ENCODE measurements around the gene DACT2.
"Not testable (repeated sequence)": the region's sequence is repeated elsewhere in the genome, so short reads cannot be mapped to it uniquely, and the experiment has no call there.

Gene DACT2

DNA sequence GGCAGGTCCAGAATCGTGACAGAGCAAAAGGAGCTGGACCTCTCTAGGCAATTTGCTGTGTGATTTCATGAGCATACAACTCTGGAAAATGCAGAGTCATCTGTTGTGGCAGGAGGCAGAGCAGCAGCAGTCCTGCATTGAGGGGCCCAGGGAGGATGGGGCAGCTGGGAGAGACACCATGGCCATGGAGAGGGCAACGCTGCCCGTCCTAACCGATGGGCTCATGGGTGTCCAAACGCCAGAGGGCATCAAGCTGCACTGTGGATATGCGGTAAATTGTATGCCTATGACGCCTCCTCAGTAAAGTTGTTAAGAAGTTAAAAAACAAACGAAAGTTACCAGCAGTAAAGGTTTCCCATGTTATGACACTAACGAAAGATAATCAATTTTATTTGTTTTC lies 42.2 kb upstream of the DACT2 start:
- no peak for DNase-seq (ENCODE audit: low spot score in 2 of 2)
- Histone ChIP-seq H3K27me3 (ENCODE audit: low read depth) (no peaks in the 10 kb centered on the region), H3K36me3 (replicated peaks) (no peaks in the 10 kb centered on the region), H3K4me1 (no peaks in the 10 kb centered on the region), H3K9me3 (no peaks in the 10 kb centered on the region), H3K4me3 (no peak overlapping the region)
- in situ Hi-C loops (cut with MboI; ENCODE audit: low sequenced_read_pairs) = loop anchor here (25.0 kb wide), 1 partner anchor 526 kb away; no protein-coding TSS in a partner anchor

GRCh38 chr6:168359794-168360193 lies 40.2 kb upstream of the DACT2 start:
- H3K27me3 ChIP-seq (ENCODE audit: low read depth) = no peaks in the 10 kb centered on the region
- H3K4me1 ChIP-seq = no peaks in the 10 kb centered on the region
- H3K9me3 ChIP-seq = no peaks in the 10 kb centered on the region
- no peak for DNase-seq (ENCODE audit: low spot score in 2 of 2)
- in situ Hi-C loops (cut with MboI; ENCODE audit: low sequenced_read_pairs) = loop anchor here (25.0 kb wide), 1 partner anchor 528 kb away; no protein-coding TSS in a partner anchor
- H3K4me3 ChIP-seq = no peak overlapping the region
- H3K36me3 ChIP-seq (replicated peaks) = no peaks in the 10 kb centered on the region

DNA sequence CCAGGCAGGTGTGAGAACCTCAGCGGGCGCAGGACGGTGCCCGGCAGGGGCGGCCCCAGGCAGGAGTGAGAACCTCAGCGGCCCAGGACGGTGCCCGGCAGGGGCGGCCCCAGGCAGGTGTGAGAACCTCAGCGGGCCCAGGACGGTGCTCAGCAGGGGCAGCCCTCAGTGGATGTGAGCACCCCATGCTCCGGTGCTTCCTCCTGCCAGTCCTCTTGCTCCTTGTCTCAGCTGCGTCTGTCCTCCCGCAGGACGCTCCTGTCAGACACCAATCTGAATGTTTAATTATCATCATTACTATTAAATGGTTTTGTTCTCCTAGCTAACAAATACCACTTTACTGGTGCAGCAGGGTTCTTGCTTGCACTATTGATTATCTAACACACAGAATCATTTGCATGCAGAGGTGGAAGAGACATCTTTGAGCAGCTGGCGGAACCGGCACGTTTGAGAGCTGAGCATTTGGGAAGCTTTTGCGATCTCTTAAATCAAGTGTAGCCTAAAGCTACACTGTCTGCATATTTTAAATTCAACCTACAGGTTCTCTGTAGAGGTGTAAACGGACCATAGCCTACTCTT lies 39.4 kb upstream of the DACT2 start:
- DNase-seq (ENCODE audit: low spot score in 2 of 2) = no peak
- Histone ChIP-seq H3K4me3 (no peak overlapping the region), H3K9me3 (no peaks in the 10 kb centered on the region), H3K27me3 (ENCODE audit: low read depth) (no peaks in the 10 kb centered on the region), H3K4me1 (no peaks in the 10 kb centered on the region), H3K36me3 (replicated peaks) (no peaks in the 10 kb centered on the region)
- in situ Hi-C loops (cut with MboI; ENCODE audit: low sequenced_read_pairs) = loop anchor here (25.0 kb wide), 1 partner anchor 528 kb away; no protein-coding TSS in a partner anchor

- not testable (repeated sequence) for H3K4me1 ChIP-seq; DNase-seq (ENCODE audit: low spot score in 2 of 2); H3K4me3 ChIP-seq; H3K9me3 ChIP-seq; H3K27me3 ChIP-seq (ENCODE audit: low read depth); H3K36me3 ChIP-seq (replicated peaks)
- in situ Hi-C loops (cut with MboI; ENCODE audit: low sequenced_read_pairs) = loop anchor here (25.0 kb wide), 1 partner anchor 530 kb away; no protein-coding TSS in a partner anchor
Measured at GRCh38 chr6:168356872-168357271, 37.3 kb upstream of the DACT2 start.

GRCh38 chr6:168355716-168356522 lies 36.3 kb upstream of the DACT2 start:
- Histone ChIP-seq H3K9me3 (no peaks in the 10 kb centered on the region), H3K4me1 (no peaks in the 10 kb centered on the region), H3K27me3 (ENCODE audit: low read depth) (no peaks in the 10 kb centered on the region), H3K4me3 (no peak overlapping the region), H3K36me3 (replicated peaks) (no peaks in the 10 kb centered on the region)
- DNase-seq (ENCODE audit: low spot score in 2 of 2) = peak in 1 of 2 experiments; percentile 71
- in situ Hi-C loops (cut with MboI; ENCODE audit: low sequenced_read_pairs) = loop anchor here (25.0 kb wide), 1 partner anchor 531 kb away; no protein-coding TSS in a partner anchor

DNA sequence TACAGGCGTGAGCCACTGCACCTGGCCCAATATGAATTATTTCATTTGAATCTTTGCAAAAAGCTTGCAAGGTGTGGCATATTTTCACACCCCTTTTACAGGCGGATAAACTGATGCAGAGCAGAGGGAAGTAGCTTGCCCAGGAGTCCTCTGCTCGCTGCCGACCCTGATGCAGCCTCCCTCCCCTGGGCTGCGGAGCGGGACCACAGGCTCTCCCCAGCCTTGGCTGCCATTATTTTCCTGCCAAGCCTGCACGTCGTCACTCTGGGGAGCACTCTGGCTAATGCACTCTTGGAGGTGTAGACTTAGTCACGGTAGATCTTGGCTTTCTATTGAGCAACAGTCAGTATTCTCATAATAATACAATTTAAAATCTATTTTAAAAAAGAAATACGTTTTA lies 34.8 kb upstream of the DACT2 start:
- Histone ChIP-seq H3K27me3 (ENCODE audit: low read depth) (no peaks in the 10 kb centered on the region), H3K4me1 (no peaks in the 10 kb centered on the region), H3K9me3 (no peaks in the 10 kb centered on the region), H3K36me3 (replicated peaks) (no peaks in the 10 kb centered on the region), H3K4me3 (no peak overlapping the region)
- DNase-seq (ENCODE audit: low spot score in 2 of 2) = no peak
- in situ Hi-C loops (cut with MboI; ENCODE audit: low sequenced_read_pairs) = loop anchor here (25.0 kb wide), 1 partner anchor 533 kb away; no protein-coding TSS in a partner anchor

GRCh38 chr6:168353041-168353440 lies 33.5 kb upstream of the DACT2 start:
- H3K9me3 ChIP-seq = no peaks in the 10 kb centered on the region
- H3K4me1 ChIP-seq = no peaks in the 10 kb centered on the region
- no peak overlapping the region for H3K4me3 ChIP-seq
- in situ Hi-C loops (cut with MboI; ENCODE audit: low sequenced_read_pairs) = loop anchor here (25.0 kb wide), 1 partner anchor 534 kb away; no protein-coding TSS in a partner anchor
- H3K36me3 ChIP-seq (replicated peaks) = no peaks in the 10 kb centered on the region
- no peak for DNase-seq (ENCODE audit: low spot score in 2 of 2)
- no peaks in the 10 kb centered on the region for H3K27me3 ChIP-seq (ENCODE audit: low read depth)

DNA sequence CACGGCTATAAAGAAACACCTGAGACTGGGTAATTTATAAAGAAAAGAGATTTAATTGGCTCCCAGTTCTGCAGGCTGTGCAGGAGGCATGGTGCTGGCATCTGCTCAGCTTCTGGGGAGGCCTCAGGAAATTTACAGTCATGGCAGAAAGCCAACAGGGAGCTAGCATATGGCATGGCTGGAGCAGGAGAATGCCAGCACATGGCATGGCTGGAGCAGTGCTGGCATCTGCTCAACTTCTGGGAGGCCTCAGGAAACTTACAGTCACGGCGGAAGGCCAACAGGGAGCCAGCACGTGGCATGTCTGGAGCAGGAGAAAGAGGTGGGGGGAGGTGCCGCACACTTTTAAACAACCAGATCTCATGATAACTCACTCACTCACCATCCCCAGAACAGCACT lies 32.5 kb upstream of the DACT2 start:
- Histone ChIP-seq H3K36me3 (replicated peaks) (no peaks in the 10 kb centered on the region), H3K4me1 (no peaks in the 10 kb centered on the region), H3K27me3 (ENCODE audit: low read depth) (no peaks in the 10 kb centered on the region), H3K9me3 (no peaks in the 10 kb centered on the region), H3K4me3 (no peak overlapping the region)
- no peak for DNase-seq (ENCODE audit: low spot score in 2 of 2)
- in situ Hi-C loops (cut with MboI; ENCODE audit: low sequenced_read_pairs) = loop anchor here (25.0 kb wide), 1 partner anchor 535 kb away; no protein-coding TSS in a partner anchor

GRCh38 chr6:168349718-168350210 lies 30.2 kb upstream of the DACT2 start:
- Histone ChIP-seq H3K36me3 (replicated peaks) (no peaks in the 10 kb centered on the region), H3K27me3 (ENCODE audit: low read depth) (no peaks in the 10 kb centered on the region), H3K4me3 (no peak overlapping the region), H3K9me3 (no peaks in the 10 kb centered on the region), H3K4me1 (no peaks in the 10 kb centered on the region)
- DNase-seq (ENCODE audit: low spot score in 2 of 2) = no peak
- in situ Hi-C loops (cut with MboI; ENCODE audit: low sequenced_read_pairs) = loop anchor here (25.0 kb wide), 1 partner anchor 538 kb away; no protein-coding TSS in a partner anchor

DNA sequence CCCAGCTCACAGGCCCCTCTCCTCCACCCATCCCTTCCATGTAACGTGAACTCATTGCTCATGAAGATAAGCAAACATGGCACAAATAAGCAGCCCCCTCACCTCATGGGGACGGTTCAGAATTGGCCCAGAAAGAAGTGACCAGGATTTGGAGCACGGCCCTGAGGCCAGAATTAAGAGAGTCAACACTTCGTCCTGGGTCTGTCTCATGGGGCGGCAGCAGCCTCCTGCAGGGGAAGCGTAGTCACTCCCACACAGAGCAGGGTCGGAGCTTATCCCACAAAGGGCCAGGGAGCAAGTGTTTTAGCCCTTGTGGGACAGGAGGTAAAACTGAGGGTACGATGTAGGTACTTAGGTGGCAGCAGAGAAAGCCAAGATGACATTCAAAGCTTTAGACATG lies 28.6 kb upstream of the DACT2 start:
- in situ Hi-C loops (cut with MboI; ENCODE audit: low sequenced_read_pairs) = no loop called here
- DNase-seq (ENCODE audit: low spot score in 2 of 2) = no peak
- no peaks in the 10 kb centered on the region for H3K4me1 ChIP-seq
- no peaks in the 10 kb centered on the region for H3K9me3 ChIP-seq
- no peaks in the 10 kb centered on the region for H3K27me3 ChIP-seq (ENCODE audit: low read depth)
- no peaks in the 10 kb centered on the region for H3K36me3 ChIP-seq (replicated peaks)
- H3K4me3 ChIP-seq = no peak overlapping the region

DNA sequence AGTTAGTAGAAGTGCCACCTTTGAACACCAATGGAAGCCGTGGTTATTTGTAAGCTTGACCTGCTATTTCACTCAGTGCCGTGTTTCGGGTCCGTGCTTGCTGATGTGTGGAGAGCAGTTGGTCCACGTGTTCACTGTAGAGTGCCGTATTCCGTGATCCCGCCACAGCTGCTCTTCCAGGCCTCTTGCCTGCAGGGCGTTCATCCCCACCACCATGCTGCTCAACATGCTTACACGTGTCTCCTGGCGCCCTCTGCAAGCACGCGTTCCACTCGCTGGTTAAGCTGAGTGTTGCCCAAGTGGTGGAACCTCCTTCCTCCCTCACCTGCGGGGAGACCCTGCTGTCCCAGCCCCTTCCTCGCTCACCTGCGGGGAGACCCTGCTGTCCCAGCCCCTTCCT lies 28.0 kb upstream of the DACT2 start:
- DNase-seq (ENCODE audit: low spot score in 2 of 2) = no peak
- H3K36me3 ChIP-seq (replicated peaks) = no peaks in the 10 kb centered on the region
- no peak overlapping the region for H3K4me3 ChIP-seq
- H3K4me1 ChIP-seq = no peaks in the 10 kb centered on the region
- no peaks in the 10 kb centered on the region for H3K27me3 ChIP-seq (ENCODE audit: low read depth)
- in situ Hi-C loops (cut with MboI; ENCODE audit: low sequenced_read_pairs) = no loop called here
- H3K9me3 ChIP-seq = no peaks in the 10 kb centered on the region

DNA sequence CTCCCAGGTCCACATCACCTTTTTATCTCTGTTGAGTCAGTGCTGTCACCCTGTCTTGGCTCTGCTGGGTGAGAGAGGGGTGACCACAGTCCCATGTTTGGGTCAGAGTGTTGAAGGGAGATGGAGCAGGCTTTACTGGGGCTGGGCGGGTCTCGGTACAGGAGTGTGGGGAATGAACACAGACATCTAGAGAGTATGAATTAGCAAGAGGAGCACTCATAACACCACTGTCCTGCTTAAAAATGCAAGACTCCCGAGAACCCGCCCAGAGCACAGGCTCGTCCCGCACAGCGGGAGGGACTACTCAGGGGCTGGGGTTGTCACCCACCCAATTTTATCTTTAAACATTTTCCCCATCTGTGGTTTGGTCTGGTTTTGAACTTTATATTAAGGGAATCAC lies 27.5 kb upstream of the DACT2 start:
- H3K4me3 ChIP-seq = no peak overlapping the region
- in situ Hi-C loops (cut with MboI; ENCODE audit: low sequenced_read_pairs) = no loop called here
- H3K9me3 ChIP-seq = no peaks in the 10 kb centered on the region
- H3K27me3 ChIP-seq (ENCODE audit: low read depth) = no peaks in the 10 kb centered on the region
- H3K4me1 ChIP-seq = no peaks in the 10 kb centered on the region
- no peak for DNase-seq (ENCODE audit: low spot score in 2 of 2)
- H3K36me3 ChIP-seq (replicated peaks) = no peaks in the 10 kb centered on the region

GRCh38 chr6:168345896-168346754 lies 26.5 kb upstream of the DACT2 start:
- DNase-seq (ENCODE audit: low spot score in 2 of 2) = no peak
- in situ Hi-C loops (cut with MboI; ENCODE audit: low sequenced_read_pairs) = no loop called here
- Histone ChIP-seq H3K4me1 (no peaks in the 10 kb centered on the region), H3K9me3 (no peaks in the 10 kb centered on the region), H3K27me3 (ENCODE audit: low read depth) (no peaks in the 10 kb centered on the region), H3K4me3 (no peak overlapping the region), H3K36me3 (replicated peaks) (no peaks in the 10 kb centered on the region)

Data from HAP-1 (cell line).